ENCODE measurements around the gene RPP21.

The RPP21 gene

DNA sequence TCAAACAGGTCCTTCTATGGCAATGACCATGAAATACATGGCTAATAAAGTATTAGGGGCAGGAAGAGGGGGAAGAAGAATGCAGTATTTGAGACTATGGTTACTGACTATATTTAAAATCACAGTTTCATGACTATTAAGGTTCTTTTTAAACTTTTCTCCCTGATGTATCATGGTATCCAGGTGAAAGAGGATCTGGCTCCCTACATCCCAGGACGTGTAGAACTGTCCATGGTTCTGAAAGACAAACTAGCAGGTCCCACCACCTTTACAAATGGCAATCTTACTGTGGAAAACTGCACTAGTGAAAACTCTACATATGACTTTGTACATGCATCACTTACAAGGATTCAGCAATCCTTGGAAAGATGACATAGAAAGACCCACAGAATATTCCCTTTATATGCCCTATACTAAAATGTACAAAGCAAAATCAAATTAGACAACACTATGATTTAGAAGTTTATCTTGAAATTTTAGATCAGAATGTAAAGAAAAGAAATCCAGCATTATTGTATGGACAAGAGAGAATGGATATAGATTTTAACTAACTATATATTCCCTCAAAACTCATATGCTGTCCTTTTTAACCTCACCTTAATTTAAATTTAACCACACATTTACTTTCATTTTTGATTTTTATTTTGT is 33.5 kb downstream of the RPP21 start:
- Histone ChIP-seq H3K36me3 (ENCODE audit: insufficient read depth, low read length) (no peaks in the 10 kb centered on the region), H3K4me2 (ENCODE audit: insufficient read depth, low read length) (no peak overlapping the region), H2AFZ (ENCODE audit: low read depth, low read length) (no peak overlapping the region), H3K27me3 (ENCODE audit: insufficient read depth, low read length, poor library complexity) (peaks cover 8% of the 10 kb centered on the region), H3K79me2 (ENCODE audit: insufficient read depth, low read length) (no peaks in the 10 kb centered on the region), H3K27ac (ENCODE audit: low read length) (no peak overlapping the region), H3K4me3 (ENCODE audit: low read depth in 1 of 2, low read length in 2 of 2) (no peak overlapping the region), H3K4me1 (ENCODE audit: insufficient read depth, low read length) (no peaks in the 10 kb centered on the region), H4K20me1 (ENCODE audit: insufficient read depth, low read length) (no peaks in the 10 kb centered on the region), H3K9me3 (ENCODE audit: insufficient read depth, low read length, severe bottlenecking) (no peaks in the 10 kb centered on the region), H3K9ac (ENCODE audit: low read depth, low read length) (no peak overlapping the region)
- no peak; the same call in 2 of the 3 replicates for ATAC-seq (ENCODE audit: insufficient read depth, low read depth)
- TF ChIP-seq EZH2 (IDR thresholded peaks at IDR 0.05; ENCODE audit: borderline replicate concordance, low read depth, low read length, severe bottlenecking): no peak
- TF ChIP-seq, protein P1, sequence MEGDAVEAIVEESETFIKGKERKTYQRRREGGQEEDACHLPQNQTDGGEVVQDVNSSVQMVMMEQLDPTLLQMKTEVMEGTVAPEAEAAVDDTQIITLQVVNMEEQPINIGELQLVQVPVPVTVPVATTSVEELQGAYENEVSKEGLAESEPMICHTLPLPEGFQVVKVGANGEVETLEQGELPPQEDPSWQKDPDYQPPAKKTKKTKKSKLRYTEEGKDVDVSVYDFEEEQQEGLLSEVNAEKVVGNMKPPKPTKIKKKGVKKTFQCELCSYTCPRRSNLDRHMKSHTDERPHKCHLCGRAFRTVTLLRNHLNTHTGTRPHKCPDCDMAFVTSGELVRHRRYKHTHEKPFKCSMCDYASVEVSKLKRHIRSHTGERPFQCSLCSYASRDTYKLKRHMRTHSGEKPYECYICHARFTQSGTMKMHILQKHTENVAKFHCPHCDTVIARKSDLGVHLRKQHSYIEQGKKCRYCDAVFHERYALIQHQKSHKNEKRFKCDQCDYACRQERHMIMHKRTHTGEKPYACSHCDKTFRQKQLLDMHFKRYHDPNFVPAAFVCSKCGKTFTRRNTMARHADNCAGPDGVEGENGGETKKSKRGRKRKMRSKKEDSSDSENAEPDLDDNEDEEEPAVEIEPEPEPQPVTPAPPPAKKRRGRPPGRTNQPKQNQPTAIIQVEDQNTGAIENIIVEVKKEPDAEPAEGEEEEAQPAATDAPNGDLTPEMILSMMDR (IDR thresholded peaks at IDR 0.05; ENCODE audit: borderline replicate concordance, extremely low read depth, low read length, poor library complexity, severe bottlenecking): no peak
- no peak for DNase-seq

DNA sequence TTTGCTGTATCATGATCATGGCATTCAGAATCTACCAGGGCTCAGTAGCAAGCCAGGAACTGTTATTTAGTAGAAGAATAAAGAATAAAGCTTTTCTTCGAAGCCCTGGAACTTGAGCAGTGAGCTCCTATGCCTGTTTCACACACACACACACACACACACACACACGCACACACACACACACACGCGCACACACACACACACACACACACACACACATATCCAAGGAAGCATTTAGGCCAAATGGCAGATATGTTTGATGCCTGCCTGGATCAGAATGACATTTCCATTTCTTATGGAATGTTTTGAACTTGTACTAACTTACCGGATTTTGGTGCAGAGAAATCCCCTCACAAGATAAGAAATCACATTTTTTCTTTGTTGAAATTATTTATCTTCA is 35.5 kb downstream of the RPP21 start:
- no peak overlapping the region for H3K4me3 ChIP-seq (ENCODE audit: low read depth in 1 of 2, low read length in 2 of 2)
- no peak overlapping the region for H3K27ac ChIP-seq (ENCODE audit: low read length)
- no peak overlapping the region for H3K4me2 ChIP-seq (ENCODE audit: insufficient read depth, low read length)
- no peaks in the 10 kb centered on the region for H3K4me1 ChIP-seq (ENCODE audit: insufficient read depth, low read length)
- peaks cover 5% of the 10 kb centered on the region for H3K27me3 ChIP-seq (ENCODE audit: insufficient read depth, low read length, poor library complexity)
- TF ChIP-seq EZH2 (IDR thresholded peaks at IDR 0.05; ENCODE audit: borderline replicate concordance, low read depth, low read length, severe bottlenecking): no peak
- TF ChIP-seq, protein P1 (IDR thresholded peaks at IDR 0.05; ENCODE audit: borderline replicate concordance, extremely low read depth, low read length, poor library complexity, severe bottlenecking): no peak
- no peaks in the 10 kb centered on the region for H3K36me3 ChIP-seq (ENCODE audit: insufficient read depth, low read length)
- no peaks in the 10 kb centered on the region for H3K9me3 ChIP-seq (ENCODE audit: insufficient read depth, low read length, severe bottlenecking)
- ATAC-seq (ENCODE audit: insufficient read depth, low read depth): no peak
- H4K20me1 ChIP-seq (ENCODE audit: insufficient read depth, low read length): no peaks in the 10 kb centered on the region
- no peaks in the 10 kb centered on the region for H3K79me2 ChIP-seq (ENCODE audit: insufficient read depth, low read length)
- DNase-seq: no peak
- no peak overlapping the region for H2AFZ ChIP-seq (ENCODE audit: low read depth, low read length)
- H3K9ac ChIP-seq (ENCODE audit: low read depth, low read length): no peak overlapping the region

DNA sequence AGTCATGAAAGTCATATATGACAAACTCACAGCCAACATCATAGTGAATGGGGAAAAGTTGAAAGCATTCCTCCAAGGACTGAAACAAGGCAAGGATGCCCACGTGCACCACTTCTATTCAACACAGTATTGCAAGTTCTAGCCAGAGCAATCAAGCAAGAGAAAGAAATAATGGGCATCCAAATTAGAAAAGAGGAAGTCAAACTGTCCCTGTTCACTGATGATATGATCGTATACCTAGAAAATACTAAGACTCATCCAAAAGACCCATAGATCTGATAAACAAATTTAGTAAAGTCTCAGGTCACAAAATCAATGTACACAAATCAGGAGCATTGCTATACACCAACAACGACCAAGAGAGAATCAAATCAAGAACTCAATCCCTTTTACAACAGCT is 41.2 kb downstream of the RPP21 start:
- Histone ChIP-seq H4K20me1 (ENCODE audit: insufficient read depth, low read length) (no peaks in the 10 kb centered on the region), H3K36me3 (ENCODE audit: insufficient read depth, low read length) (no peaks in the 10 kb centered on the region), H3K27me3 (ENCODE audit: insufficient read depth, low read length, poor library complexity) (peaks cover 13% of the 10 kb centered on the region), H2AFZ (ENCODE audit: low read depth, low read length) (no peak overlapping the region), H3K4me2 (ENCODE audit: insufficient read depth, low read length) (no peak overlapping the region), H3K9ac (ENCODE audit: low read depth, low read length) (no peak overlapping the region), H3K4me1 (ENCODE audit: insufficient read depth, low read length) (no peaks in the 10 kb centered on the region), H3K4me3 (ENCODE audit: low read depth in 1 of 2, low read length in 2 of 2) (no peak overlapping the region), H3K79me2 (ENCODE audit: insufficient read depth, low read length) (no peaks in the 10 kb centered on the region), H3K27ac (ENCODE audit: low read length) (no peak overlapping the region), H3K9me3 (ENCODE audit: insufficient read depth, low read length, severe bottlenecking) (no peaks in the 10 kb centered on the region)
- no peak for TF ChIP-seq EZH2 (IDR thresholded peaks at IDR 0.05; ENCODE audit: borderline replicate concordance, low read depth, low read length, severe bottlenecking)
- ATAC-seq (ENCODE audit: insufficient read depth, low read depth): no peak
- no peak for DNase-seq

- DNase-seq (no peak), ATAC-seq (ENCODE audit: insufficient read depth, low read depth) (no peak)
- no peak overlapping the region for H3K9ac ChIP-seq (ENCODE audit: low read depth, low read length)
- H3K4me1 ChIP-seq (ENCODE audit: insufficient read depth, low read length): no peaks in the 10 kb centered on the region
- TF ChIP-seq, protein P1 (IDR thresholded peaks at IDR 0.05; ENCODE audit: borderline replicate concordance, extremely low read depth, low read length, poor library complexity, severe bottlenecking): no peak
- no peak for TF ChIP-seq EZH2 (IDR thresholded peaks at IDR 0.05; ENCODE audit: borderline replicate concordance, low read depth, low read length, severe bottlenecking)
- no peaks in the 10 kb centered on the region for H3K79me2 ChIP-seq (ENCODE audit: insufficient read depth, low read length)
- peaks cover 44% of the 10 kb centered on the region for H3K27me3 ChIP-seq (ENCODE audit: insufficient read depth, low read length, poor library complexity)
- H4K20me1 ChIP-seq (ENCODE audit: insufficient read depth, low read length): no peaks in the 10 kb centered on the region
- no peaks in the 10 kb centered on the region for H3K36me3 ChIP-seq (ENCODE audit: insufficient read depth, low read length)
- H3K4me2 ChIP-seq (ENCODE audit: insufficient read depth, low read length): no peak overlapping the region
- H3K4me3 ChIP-seq (ENCODE audit: low read depth in 1 of 2, low read length in 2 of 2): no peak overlapping the region
- no peak overlapping the region for H3K27ac ChIP-seq (ENCODE audit: low read length)
- no peaks in the 10 kb centered on the region for H3K9me3 ChIP-seq (ENCODE audit: insufficient read depth, low read length, severe bottlenecking)
- no peak overlapping the region for H2AFZ ChIP-seq (ENCODE audit: low read depth, low read length)
Measured at GRCh38 chr6:30391240-30391639, 46.3 kb downstream of the RPP21 start.

Data from DND-41 (cell line).